ENCODE results near the gene MYDGF.

The MYDGF gene

GRCh38 chr19:4678881-4679790 is 9.0 kb upstream of the MYDGF start:
- H2AFZ ChIP-seq (ENCODE audit: low read length), result no peak overlapping the region
- no peaks in the 10 kb centered on the region for H3K9me2 ChIP-seq (ENCODE audit: low read depth, low read length)
- no peak overlapping the region for H3K27ac ChIP-seq (ENCODE audit: low read depth, low read length, poor library complexity, severe bottlenecking)
- no peak overlapping the region for H3K9ac ChIP-seq (ENCODE audit: low read length)
- no peaks in the 10 kb centered on the region for H3K9me3 ChIP-seq (ENCODE audit: low read length)
- no peaks in the 10 kb centered on the region for H4K20me1 ChIP-seq (ENCODE audit: insufficient read depth, low read length)
- no peaks in the 10 kb centered on the region for H3F3A ChIP-seq (ENCODE audit: insufficient read depth, low read length)
- H3K79me2 ChIP-seq (ENCODE audit: insufficient read depth, low read length), result no peaks in the 10 kb centered on the region
- no peak for TF ChIP-seq EZH2 (IDR thresholded peaks at IDR 0.05; ENCODE audit: borderline replicate concordance, low read length)
- TF ChIP-seq CTCF (IDR thresholded peaks at IDR 0.05; ENCODE audit: low read length), result no peak
- H3K27me3 ChIP-seq (ENCODE audit: insufficient read depth, low read length), result no peaks in the 10 kb centered on the region
- H3K36me3 ChIP-seq (ENCODE audit: insufficient read depth, low read length), result peaks cover 11% of the 10 kb centered on the region
- H3K4me3 ChIP-seq (ENCODE audit: low read depth, low read length, poor library complexity, severe bottlenecking), result no peak overlapping the region
- no peaks in the 10 kb centered on the region for H3K4me1 ChIP-seq (ENCODE audit: insufficient read depth, low read length, severe bottlenecking)
- no peak overlapping the region for H3K4me2 ChIP-seq (ENCODE audit: low read length)

GRCh38 chr19:4676955-4677731 is 7.0 kb upstream of the MYDGF start:
- no peaks in the 10 kb centered on the region for H3K4me1 ChIP-seq (ENCODE audit: insufficient read depth, low read length, severe bottlenecking)
- H4K20me1 ChIP-seq (ENCODE audit: insufficient read depth, low read length), result no peaks in the 10 kb centered on the region
- no peak overlapping the region for H3K4me3 ChIP-seq (ENCODE audit: low read depth, low read length, poor library complexity, severe bottlenecking)
- H3K9me2 ChIP-seq (ENCODE audit: low read depth, low read length), result no peaks in the 10 kb centered on the region
- no peaks in the 10 kb centered on the region for H3K79me2 ChIP-seq (ENCODE audit: insufficient read depth, low read length)
- no peak overlapping the region for H3K4me2 ChIP-seq (ENCODE audit: low read length)
- no peak overlapping the region for H3K27ac ChIP-seq (ENCODE audit: low read depth, low read length, poor library complexity, severe bottlenecking)
- no peaks in the 10 kb centered on the region for H3F3A ChIP-seq (ENCODE audit: insufficient read depth, low read length)
- H3K9me3 ChIP-seq (ENCODE audit: low read length), result no peaks in the 10 kb centered on the region
- TF ChIP-seq CTCF (IDR thresholded peaks at IDR 0.05; ENCODE audit: low read length) (peak; percentile 68), EZH2 (IDR thresholded peaks at IDR 0.05; ENCODE audit: borderline replicate concordance, low read length) (no peak)
- no peaks in the 10 kb centered on the region for H3K27me3 ChIP-seq (ENCODE audit: insufficient read depth, low read length)
- peaks cover 7% of the 10 kb centered on the region for H3K36me3 ChIP-seq (ENCODE audit: insufficient read depth, low read length)
- H2AFZ ChIP-seq (ENCODE audit: low read length), result no peak overlapping the region
- no peak overlapping the region for H3K9ac ChIP-seq (ENCODE audit: low read length)

- Histone ChIP-seq H3K9me3 (ENCODE audit: low read length) (no peaks in the 10 kb centered on the region), H3K9me2 (ENCODE audit: low read depth, low read length) (no peaks in the 10 kb centered on the region), H3K9ac (ENCODE audit: low read length) (no peak overlapping the region), H3K27me3 (ENCODE audit: insufficient read depth, low read length) (no peaks in the 10 kb centered on the region), H3K79me2 (ENCODE audit: insufficient read depth, low read length) (no peaks in the 10 kb centered on the region), H3K36me3 (ENCODE audit: insufficient read depth, low read length) (peaks cover 7% of the 10 kb centered on the region), H3K4me1 (ENCODE audit: insufficient read depth, low read length, severe bottlenecking) (no peaks in the 10 kb centered on the region), H3K27ac (ENCODE audit: low read depth, low read length, poor library complexity, severe bottlenecking) (no peak overlapping the region), H4K20me1 (ENCODE audit: insufficient read depth, low read length) (no peaks in the 10 kb centered on the region), H3K4me3 (ENCODE audit: low read depth, low read length, poor library complexity, severe bottlenecking) (no peak overlapping the region), H3F3A (ENCODE audit: insufficient read depth, low read length) (no peaks in the 10 kb centered on the region), H2AFZ (ENCODE audit: low read length) (no peak overlapping the region), H3K4me2 (ENCODE audit: low read length) (no peak overlapping the region)
- no peak for TF ChIP-seq EZH2 (IDR thresholded peaks at IDR 0.05; ENCODE audit: borderline replicate concordance, low read length)
- no peak for TF ChIP-seq CTCF (IDR thresholded peaks at IDR 0.05; ENCODE audit: low read length)
Observed at GRCh38 chr19:4675346-4675745, 5.2 kb upstream of the MYDGF start.

Measured in OCI-LY1 (cell line).